A549 (cell line): ENCODE results near the gene TRIO. TPM values are rescaled to one million over a fixed set of nuclear protein-coding genes. Genes with fewer than 3 reads are reported as not detected.
A peak's percentile ranks its signal among the peaks of the same experiment; 100 is the strongest.

Experiments
- ATAC-seq, 2 experiments: fragments of 200-7000 bp in 1 of 2; fragments of >200 bp in 1 of 2; cut with Nextera tagmentation in 1 of 2; cut with Tn5 transposase in 1 of 2; 3 replicates each; pipeline versions ENCODE4 v1.8.0 to v1.9.1; 2018 to 2020; ENCODE audit warnings: mild to moderate bottlenecking in 1 of 2, moderate library complexity in 1 of 2
- CTCF ChIA-PET: fragments of 300-600 bp; sonication (Branson Sonifier 250); formaldehyde crosslinking; extraction: SDS; loops from one replicate; lab custom pipeline; 2021; ENCODE audit warnings: antibody characterized with exemption, inconsistent platforms; lab: Yijun Ruan, JAX
- POLR2A ChIA-PET: fragments of 350-600 bp; formaldehyde crosslinking; extraction: SDS; loops from one replicate; lab custom pipeline; 2021; ENCODE audit warnings: antibody characterized with exemption, inconsistent platforms; lab: Yijun Ruan, JAX
- DNase-seq, 2 experiments: peaks; one replicate each; pipeline versions ENCODE4 v3.0.0 to v3.0.0-alpha.2; 2011 to 2016; ENCODE audit warnings: low read depth in 1 of 2, low spot score in 1 of 2
- FAIRE-seq: peaks from 2 replicates; lab custom pipeline; 2011; peaks lifted over from hg19 to GRCh38; lab: Jason Lieb, UNC
- H3K27ac ChIP-seq, 2 experiments: fragments of >200 bp; sonication (Bioruptor Twin); formaldehyde crosslinking; 3 replicates each; pipeline ENCODE4 v1.5.1; 2016 to 2017
- H3K4me1 ChIP-seq: fragments of >200 bp; sonication (Bioruptor Twin); formaldehyde crosslinking; 3 replicates; pipeline ENCODE4 v1.6.1; 2016
- H3K4me2 ChIP-seq: fragments of >200 bp; sonication (Bioruptor Twin); formaldehyde crosslinking; 3 replicates; pipeline ENCODE4 v1.6.1; 2016
- H3K4me3 ChIP-seq: fragments of >200 bp; sonication (Bioruptor Twin); formaldehyde crosslinking; 3 replicates; pipeline ENCODE4 v1.5.1; 2016
- H3K9me3 ChIP-seq: fragments of >200 bp; sonication (Bioruptor Twin); formaldehyde crosslinking; 3 replicates; pipeline ENCODE4 v1.6.1; 2016
- ATOH8 ChIP-seq: fragments of 250-450 bp; sonication (Bioruptor Pico); IDR thresholded peaks from 2 replicates; pipeline ENCODE4 v1.5.0; 2020; ENCODE audit warnings: low read depth, mild to moderate bottlenecking, moderate library complexity
- BCL3 ChIP-seq: fragments of >200 bp; sonication (Bioruptor Twin); formaldehyde crosslinking; IDR thresholded peaks from 3 replicates; pipeline ENCODE4 v1.6.1; 2016
- CEBPB ChIP-seq, 2 experiments: fragments of >200 bp in 1 of 2; sonication (Bioruptor Twin) in 1 of 2; formaldehyde crosslinking in 1 of 2; IDR thresholded peaks; 2 replicates each; pipeline ENCODE4 v1.6.1; 2012 to 2016
- CHD2 ChIP-seq: fragments of 150-350 bp; IDR thresholded peaks from 2 replicates; pipeline ENCODE4 v1.6.1; 2014; ENCODE audit warnings: low read length; ENCODE audit not compliant: partially characterized antibody
- EP300 ChIP-seq, 2 experiments: fragments of >200 bp; sonication (Bioruptor Twin); formaldehyde crosslinking; IDR thresholded peaks; 2 replicates in 1 of 2; 3 replicates in 1 of 2; pipeline ENCODE4 v1.6.1; 2016 to 2017
- ESRRA ChIP-seq: fragments of 150-350 bp; IDR thresholded peaks from 2 replicates; pipeline ENCODE4 v1.6.1; 2014; ENCODE audit warnings: mild to moderate bottlenecking, low read length, borderline replicate concordance
- GATA3 ChIP-seq: IDR thresholded peaks from 2 replicates; pipeline ENCODE4 v1.6.1; 2012; ENCODE audit warnings: borderline replicate concordance
- HOXB13 ChIP-seq: fragments of 250-450 bp; sonication (Bioruptor Pico); IDR thresholded peaks from 2 replicates; pipeline ENCODE4 v1.5.0; 2020; ENCODE audit warnings: low read depth, mild to moderate bottlenecking, moderate library complexity
- HOXB5 ChIP-seq: fragments of 250-450 bp; sonication (Bioruptor Pico); IDR thresholded peaks from 2 replicates; pipeline ENCODE4 v1.5.0; 2020; ENCODE audit warnings: mild to moderate bottlenecking, moderate library complexity
- JUNB ChIP-seq: fragments of >200 bp; sonication (Bioruptor Twin); formaldehyde crosslinking; IDR thresholded peaks from 2 replicates; pipeline ENCODE4 v1.6.1; 2016
- KDM5A ChIP-seq: fragments of 200-600 bp; sonication (generic); IDR thresholded peaks from 2 replicates; pipeline ENCODE4 v1.6.1; 2016; ENCODE audit warnings: antibody characterized with exemption, mild to moderate bottlenecking
- MAZ ChIP-seq: fragments of 150-350 bp; IDR thresholded peaks from 2 replicates; pipeline ENCODE4 v1.6.1; 2014; ENCODE audit warnings: antibody characterized with exemption, low read depth, low read length, borderline replicate concordance
- NPAS2 ChIP-seq: fragments of 250-450 bp; sonication (Bioruptor Pico); IDR thresholded peaks from 2 replicates; pipeline ENCODE4 v1.8.0; 2022; ENCODE audit warnings: mild to moderate bottlenecking, moderate library complexity, borderline replicate concordance
- NR3C1 ChIP-seq: fragments of >200 bp; sonication (Bioruptor Twin); formaldehyde crosslinking; IDR thresholded peaks from 3 replicates; pipeline ENCODE4 v1.6.1; 2017
- PHF8 ChIP-seq: fragments of 200-600 bp; sonication (generic); IDR thresholded peaks from 2 replicates; pipeline ENCODE4 v1.6.1; 2016; ENCODE audit warnings: low read depth, mild to moderate bottlenecking, antibody characterized with exemption, moderate library complexity, borderline replicate concordance
- RARB ChIP-seq: fragments of 250-450 bp; sonication (Bioruptor Pico); IDR thresholded peaks from 2 replicates; pipeline ENCODE4 v1.8.0; 2021; ENCODE audit warnings: mild to moderate bottlenecking, moderate library complexity
- RCOR1 ChIP-seq: fragments of 150-350 bp; IDR thresholded peaks from 2 replicates; pipeline ENCODE4 v1.6.1; 2014; ENCODE audit warnings: antibody characterized with exemption, low read length, low read depth
- RNF2 ChIP-seq: fragments of 200-600 bp; sonication (generic); IDR thresholded peaks from 2 replicates; pipeline ENCODE4 v1.6.1; 2016; ENCODE audit warnings: low read depth, mild to moderate bottlenecking, antibody characterized with exemption, moderate library complexity, borderline replicate concordance
- TP53 ChIP-seq: fragments of 250-450 bp; sonication (Bioruptor Pico); IDR thresholded peaks from 2 replicates; pipeline ENCODE4 v1.5.0; 2021; ENCODE audit warnings: mild to moderate bottlenecking, moderate library complexity
- ZFP36 ChIP-seq: fragments of 450-650 bp; IDR thresholded peaks from 2 replicates; pipeline ENCODE4 v1.6.1; 2014; ENCODE audit warnings: borderline replicate concordance; ENCODE audit not compliant: partially characterized antibody
- WGBS: methylation state at CpG from one replicate; pipeline ENCODE4 v1.1.6; 2017; ENCODE audit errors: missing lambda C conversion rate; 5-methylcytosine and 5-hydroxymethylcytosine counted together
- polyA plus RNA-seq, 4 experiments: library from polyadenylated mRNA; depleted of rRNA in 3 of 4; stranded (reverse); fragments of >200 nt; fragmentation: RNase III in 1 of 4; extraction: RNeasy Plus Mini Kit Qiagen cat#74134 plus additional on column Dnase treatment in 1 of 4; gene quantifications; 2 replicates in 3 of 4; 3 replicates in 1 of 4; pipeline ENCODE4 v1.2.3, GENCODE V29; 2011 to 2017
- TF ChIP-seq, protein P1 (sequence below): fragments of >200 bp; sonication (Bioruptor Twin); formaldehyde crosslinking; IDR thresholded peaks from 2 replicates; pipeline ENCODE4 v1.6.1; 2016
- TF ChIP-seq, protein P2 (sequence below): fragments of 450-650 bp; IDR thresholded peaks from 2 replicates; pipeline ENCODE4 v1.6.1; 2014; ENCODE audit warnings: antibody characterized with exemption
- TF ChIP-seq, protein P3 (sequence below): IDR thresholded peaks from 2 replicates; pipeline ENCODE4 v1.6.1; 2012
- TF ChIP-seq, protein P4 (sequence below): fragments of >200 bp; sonication (Bioruptor Twin); formaldehyde crosslinking; IDR thresholded peaks from 3 replicates; pipeline ENCODE4 v1.5.1; 2016

The TRIO gene
- polyA plus RNA-seq, 2 of the 4 experiments (the other 2 are of a cell fraction), result 47.5 to 79.0 TPM

GRCh38 chr5:14209836-14210235 lies 66.7 kb downstream of the TRIO start:
- ChIA-PET CTCF (interaction anchor here (0.8 kb wide), 1 partner anchor 61 kb away, joined by 3 read pairs; no protein-coding TSS in a partner anchor), POLR2A (no interaction called here)
- Histone ChIP-seq H3K9me3 (no peaks in the 10 kb centered on the region), H3K4me1 (peaks cover 93% of the 10 kb centered on the region), H3K4me3 (no peak overlapping the region), H3K4me2 (0 out of 3 replicates have a peak overlapping the region, but pooled peaks have one; percentile 7), H3K27ac (peak overlapping the region; percentile 44 to 84; a peak in 4 of 6 replicates)
- no peak for DNase-seq
- ATAC-seq, result no peak
- FAIRE-seq, result no peak
- WGBS, result 93% methylated on average over 6 of the region's 8 CpGs
- TF ChIP-seq ZFP36 (no peak), ESRRA (no peak), RNF2 (no peak), MAZ (no peak), RCOR1 (no peak), ATOH8 (CRISPR knock-in tag) (no peak), JUNB (no peak), HOXB13 (CRISPR knock-in tag) (no peak), RARB (no peak), PHF8 (no peak), HOXB5 (CRISPR knock-in tag) (no peak), NR3C1 (no peak), BCL3 (no peak), KDM5A (no peak), CHD2 (no peak), CEBPB (IDR thresholded peaks at IDR 0.05) (no peak)
- TF ChIP-seq, protein P1, sequence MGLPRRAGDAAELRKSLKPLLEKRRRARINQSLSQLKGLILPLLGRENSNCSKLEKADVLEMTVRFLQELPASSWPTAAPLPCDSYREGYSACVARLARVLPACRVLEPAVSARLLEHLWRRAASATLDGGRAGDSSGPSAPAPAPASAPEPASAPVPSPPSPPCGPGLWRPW, result no peak
- TF ChIP-seq, protein P2, sequence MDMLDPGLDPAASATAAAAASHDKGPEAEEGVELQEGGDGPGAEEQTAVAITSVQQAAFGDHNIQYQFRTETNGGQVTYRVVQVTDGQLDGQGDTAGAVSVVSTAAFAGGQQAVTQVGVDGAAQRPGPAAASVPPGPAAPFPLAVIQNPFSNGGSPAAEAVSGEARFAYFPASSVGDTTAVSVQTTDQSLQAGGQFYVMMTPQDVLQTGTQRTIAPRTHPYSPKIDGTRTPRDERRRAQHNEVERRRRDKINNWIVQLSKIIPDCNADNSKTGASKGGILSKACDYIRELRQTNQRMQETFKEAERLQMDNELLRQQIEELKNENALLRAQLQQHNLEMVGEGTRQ, result no peak
- TF ChIP-seq, protein P3, sequence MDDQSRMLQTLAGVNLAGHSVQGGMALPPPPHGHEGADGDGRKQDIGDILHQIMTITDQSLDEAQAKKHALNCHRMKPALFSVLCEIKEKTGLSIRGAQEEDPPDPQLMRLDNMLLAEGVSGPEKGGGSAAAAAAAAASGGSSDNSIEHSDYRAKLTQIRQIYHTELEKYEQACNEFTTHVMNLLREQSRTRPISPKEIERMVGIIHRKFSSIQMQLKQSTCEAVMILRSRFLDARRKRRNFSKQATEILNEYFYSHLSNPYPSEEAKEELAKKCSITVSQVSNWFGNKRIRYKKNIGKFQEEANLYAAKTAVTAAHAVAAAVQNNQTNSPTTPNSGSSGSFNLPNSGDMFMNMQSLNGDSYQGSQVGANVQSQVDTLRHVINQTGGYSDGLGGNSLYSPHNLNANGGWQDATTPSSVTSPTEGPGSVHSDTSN, result no peak
- TF ChIP-seq, protein P4, sequence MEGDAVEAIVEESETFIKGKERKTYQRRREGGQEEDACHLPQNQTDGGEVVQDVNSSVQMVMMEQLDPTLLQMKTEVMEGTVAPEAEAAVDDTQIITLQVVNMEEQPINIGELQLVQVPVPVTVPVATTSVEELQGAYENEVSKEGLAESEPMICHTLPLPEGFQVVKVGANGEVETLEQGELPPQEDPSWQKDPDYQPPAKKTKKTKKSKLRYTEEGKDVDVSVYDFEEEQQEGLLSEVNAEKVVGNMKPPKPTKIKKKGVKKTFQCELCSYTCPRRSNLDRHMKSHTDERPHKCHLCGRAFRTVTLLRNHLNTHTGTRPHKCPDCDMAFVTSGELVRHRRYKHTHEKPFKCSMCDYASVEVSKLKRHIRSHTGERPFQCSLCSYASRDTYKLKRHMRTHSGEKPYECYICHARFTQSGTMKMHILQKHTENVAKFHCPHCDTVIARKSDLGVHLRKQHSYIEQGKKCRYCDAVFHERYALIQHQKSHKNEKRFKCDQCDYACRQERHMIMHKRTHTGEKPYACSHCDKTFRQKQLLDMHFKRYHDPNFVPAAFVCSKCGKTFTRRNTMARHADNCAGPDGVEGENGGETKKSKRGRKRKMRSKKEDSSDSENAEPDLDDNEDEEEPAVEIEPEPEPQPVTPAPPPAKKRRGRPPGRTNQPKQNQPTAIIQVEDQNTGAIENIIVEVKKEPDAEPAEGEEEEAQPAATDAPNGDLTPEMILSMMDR, result no peak

- Histone ChIP-seq H3K27ac (peak overlapping the region in 1 of 2 experiments; percentile 84; a peak in 3 of 6 replicates), H3K4me1 (peaks cover 87% of the 10 kb centered on the region), H3K4me3 (no peak overlapping the region), H3K9me3 (no peaks in the 10 kb centered on the region), H3K4me2 (0 out of 3 replicates have a peak overlapping the region, but pooled peaks have one; percentile 7)
- ChIA-PET POLR2A (interaction anchor here (0.6 kb wide), 1 partner anchor 39 kb away, joined by 3 read pairs; no protein-coding TSS in a partner anchor), CTCF (interaction anchor here (1.4 to 1.6 kb wide), 2 partner anchors 12 to 59 kb away, joined by 4 read pairs; no protein-coding TSS in a partner anchor)
- 72% methylated on average over 4 of the region's 4 CpGs for WGBS
- FAIRE-seq, result no peak
- TF ChIP-seq HOXB13 (CRISPR knock-in tag) (no peak), HOXB5 (CRISPR knock-in tag) (no peak), GATA3 (no peak), RNF2 (no peak), TP53 (no peak), NPAS2 (CRISPR knock-in tag) (no peak), EP300 (IDR thresholded peaks at IDR 0.05) (no peak)
- no peak for DNase-seq
- ATAC-seq, result no peak
Measured at GRCh38 chr5:14210729-14211128, 67.6 kb downstream of the TRIO start.
